Stimulated activated CD8-positive, alpha-beta memory T cell treated with anti-CD3 and anti-CD28 coated beads, Interleukin-12 subunit alpha, Interleukin-12 subunit beta, amount 100 ng/mL, for 1 hour (primary cell): ENCODE measurements around the gene SERTAD1.
"Not testable (repeated sequence)": the region's sequence is repeated elsewhere in the genome, so short reads cannot be mapped to it uniquely, and the experiment has no call there.

Experiments
- DNase-seq: peaks from one replicate; pipeline ENCODE4 v3.0.0-alpha.2; 2020; ENCODE audit warnings: low read depth

Gene SERTAD1

GRCh38 chr19:40452016-40452415, 26.2 kb upstream of the SERTAD1 start:
- DNase-seq = no peak

DNA sequence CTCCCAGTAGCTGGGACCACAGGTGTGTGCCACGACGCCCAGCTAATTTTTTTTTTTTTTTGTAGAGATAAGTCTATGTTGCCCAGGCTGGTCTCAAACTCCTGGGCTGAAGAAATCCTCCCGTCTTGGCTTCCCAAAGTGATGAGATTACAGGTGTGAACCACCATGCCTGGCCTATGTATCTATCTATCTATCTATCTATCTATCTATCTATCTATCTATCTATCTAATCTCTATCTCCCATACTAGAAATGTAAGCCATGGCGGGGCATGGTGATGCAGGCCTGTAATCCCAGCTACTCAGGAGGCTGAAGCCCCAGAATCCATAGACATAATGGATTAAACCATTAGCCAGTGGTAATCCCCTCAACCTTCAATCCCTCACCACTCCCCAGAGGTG, 24.9 kb upstream of the SERTAD1 start:
- no peak for DNase-seq

GRCh38 chr19:40449506-40449905, 23.7 kb upstream of the SERTAD1 start:
- no peak for DNase-seq

GRCh38 chr19:40446263-40446784, 20.5 kb upstream of the SERTAD1 start:
- no peak for DNase-seq

- no peak for DNase-seq
Measured at GRCh38 chr19:40445780-40446262, 20.0 kb upstream of the SERTAD1 start.

- DNase-seq = no peak
Measured at GRCh38 chr19:40444825-40445312, 19.1 kb upstream of the SERTAD1 start.

GRCh38 chr19:40444000-40444824, 18.4 kb upstream of the SERTAD1 start, which contains the start of gene SERTAD3:
Gene SERTAD3, minus strand, starts transcription at chr19:40444335. Its CDS starts 2,255 bp downstream, at chr19:40442080.
- DNase-seq = peak; percentile 93

DNA sequence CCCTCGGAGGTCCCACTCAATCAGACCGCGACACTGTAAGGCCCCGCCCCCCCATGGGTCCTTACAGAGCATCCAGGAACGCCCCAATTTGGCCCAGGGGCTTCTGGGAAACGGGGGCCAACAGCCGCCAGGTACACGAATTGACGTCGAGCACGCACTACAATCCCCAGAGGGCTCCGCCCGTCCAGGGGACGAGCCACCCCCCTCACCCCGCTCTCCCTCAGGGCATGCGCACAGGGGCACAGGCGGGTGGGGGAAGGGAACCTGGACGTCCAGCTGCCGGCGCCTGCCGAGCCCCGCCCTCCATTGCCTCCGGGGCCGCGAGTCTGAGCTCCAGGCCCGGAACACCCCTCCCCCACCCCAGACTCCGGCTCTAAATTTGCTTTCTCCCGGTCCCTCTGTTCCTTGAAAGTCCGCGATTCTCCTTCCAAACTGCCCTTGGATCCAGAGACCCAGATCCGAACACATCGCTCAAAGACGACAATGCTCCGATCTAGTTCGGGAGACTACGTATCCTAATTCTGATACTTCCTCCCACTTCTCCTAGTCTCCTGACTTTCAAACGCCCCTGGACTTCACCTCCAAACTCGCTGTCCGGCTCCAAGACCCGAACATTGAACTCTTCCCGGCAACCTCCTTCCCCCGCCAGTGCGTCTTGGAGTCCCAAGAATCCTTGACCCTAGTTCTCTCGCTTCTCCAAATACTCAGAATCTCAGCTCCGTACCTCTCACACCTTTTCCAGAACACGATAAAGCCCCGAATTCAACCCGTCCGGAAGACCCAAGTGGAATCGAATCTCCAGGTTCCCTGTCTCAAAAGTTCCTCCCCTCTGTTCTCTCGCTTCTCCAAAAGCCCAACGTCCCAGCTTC, 17.6 kb upstream of the SERTAD1 start:
- DNase-seq = peak; percentile 98

DNA sequence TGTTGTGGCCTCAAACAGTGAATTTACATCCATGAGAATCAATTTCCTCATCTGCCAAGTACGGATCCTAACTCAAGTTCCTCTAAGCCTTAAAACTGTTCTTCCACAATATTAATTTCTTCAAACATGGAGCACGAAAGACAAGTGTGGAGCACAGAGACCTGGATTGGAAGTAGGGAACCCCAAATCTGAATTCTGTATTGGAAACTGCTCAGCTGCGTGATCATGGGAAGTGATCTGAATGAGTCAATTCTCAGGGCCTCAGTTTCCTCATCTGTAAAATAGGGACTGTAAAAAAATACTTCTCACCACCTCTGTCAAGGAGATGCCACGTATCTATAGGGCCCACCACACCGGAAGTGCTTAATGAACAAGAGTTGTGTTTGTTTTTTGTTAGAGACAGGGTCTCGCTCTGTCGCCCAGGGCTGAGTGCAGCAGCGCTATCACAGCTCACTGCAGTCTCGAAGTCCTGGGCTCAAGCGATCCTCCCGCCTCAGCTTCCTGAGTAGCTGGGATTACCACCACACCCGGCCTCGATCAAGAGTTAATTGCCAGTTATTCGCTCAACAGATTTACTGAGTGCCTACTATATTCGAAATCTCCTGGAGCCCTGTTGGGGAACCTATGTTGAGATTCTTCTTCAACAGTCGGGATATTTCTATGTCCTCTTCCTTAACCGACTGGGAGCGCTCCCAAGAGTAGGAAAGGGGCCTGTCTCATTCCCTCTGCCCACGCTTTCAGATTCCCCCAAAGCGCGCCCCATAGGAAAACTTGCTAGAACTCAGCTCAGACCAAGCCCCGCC, 16.7 kb upstream of the SERTAD1 start:
- no peak for DNase-seq

- DNase-seq = no peak
Measured at GRCh38 chr19:40441719-40442253, 16.0 kb upstream of the SERTAD1 start.

GRCh38 chr19:40438284-40438683, 12.5 kb upstream of the SERTAD1 start:
- DNase-seq = no peak

DNA sequence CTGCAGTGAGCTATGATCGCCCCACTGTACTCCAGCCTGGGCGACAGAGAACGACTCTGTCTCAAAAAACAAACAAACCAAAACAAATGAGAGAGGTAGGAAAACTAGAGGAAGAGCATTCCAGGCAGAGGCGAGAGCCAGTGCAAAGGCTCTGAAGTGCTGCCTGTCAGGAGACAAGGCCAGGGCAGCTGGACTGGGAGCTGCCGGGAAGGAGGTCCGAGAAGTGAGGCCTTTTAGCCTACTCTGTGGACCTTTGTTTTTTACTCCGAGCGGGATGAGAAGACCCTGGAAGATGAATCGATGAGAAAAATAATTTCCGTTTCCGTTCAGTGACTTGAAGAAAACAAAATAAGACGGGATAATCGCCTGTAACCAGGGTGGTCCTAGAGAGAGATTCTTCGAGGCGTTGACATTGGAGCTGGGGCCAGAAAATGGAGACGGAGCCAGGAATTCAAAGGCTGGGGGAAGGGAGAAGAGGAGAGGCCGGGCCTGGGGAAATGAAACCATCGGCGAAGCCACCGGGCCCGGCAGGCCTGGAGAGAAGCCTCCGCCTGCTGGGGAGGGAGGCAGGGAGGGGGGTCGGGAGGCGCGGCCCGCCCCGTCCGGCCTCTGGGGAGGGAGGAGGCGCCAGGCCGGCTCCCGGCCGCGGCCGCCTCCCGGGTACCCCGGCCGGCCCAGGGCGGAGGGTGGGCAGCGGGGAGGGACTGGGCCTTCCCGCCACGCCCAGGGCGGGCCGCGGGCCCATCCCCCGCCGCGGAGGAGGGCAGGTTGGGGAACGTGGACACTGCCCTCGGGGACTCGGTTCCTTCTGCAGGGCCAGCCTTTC, 7.8 kb upstream of the SERTAD1 start:
- peak; percentile 27 for DNase-seq

DNA sequence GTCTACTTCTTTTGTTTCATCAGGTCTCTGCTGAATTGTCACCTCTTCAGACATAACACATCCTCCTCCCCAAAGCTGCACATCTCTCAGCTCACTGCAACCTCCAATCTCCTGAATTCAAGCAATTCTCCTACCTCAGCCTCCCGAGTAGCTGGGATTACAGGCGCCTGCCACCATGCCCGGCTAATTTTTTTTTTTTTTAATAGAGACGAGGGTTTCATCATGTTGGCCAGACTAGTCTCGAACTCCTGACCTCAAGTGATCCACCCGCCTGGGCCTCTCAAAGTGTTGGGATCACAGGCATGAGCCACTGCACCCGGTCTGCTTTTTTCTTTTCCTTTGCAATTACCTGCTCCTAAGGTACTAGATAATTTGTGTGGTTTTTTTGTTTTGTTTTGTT, 7.0 kb upstream of the SERTAD1 start:
- DNase-seq = not testable (repeated sequence)

DNA sequence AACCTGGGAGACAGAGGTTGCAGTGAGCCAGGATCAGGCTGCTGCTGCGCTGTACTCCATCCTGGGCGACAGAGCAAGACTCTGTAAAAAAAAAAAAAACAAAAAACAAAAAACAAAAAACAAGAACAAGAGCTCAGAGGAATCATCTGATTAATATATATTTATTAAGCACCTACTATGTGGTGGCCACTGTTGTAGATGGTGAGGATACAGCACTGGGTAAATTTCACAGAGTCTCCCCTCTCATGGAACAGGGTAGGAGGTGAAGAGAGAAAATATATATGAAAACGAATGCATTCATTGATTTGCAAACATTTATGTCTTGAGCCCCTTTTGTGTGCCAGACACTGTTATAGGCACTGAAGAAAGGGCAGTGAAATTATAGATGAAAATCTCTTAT, 5.9 kb upstream of the SERTAD1 start:
- DNase-seq = no peak

DNA sequence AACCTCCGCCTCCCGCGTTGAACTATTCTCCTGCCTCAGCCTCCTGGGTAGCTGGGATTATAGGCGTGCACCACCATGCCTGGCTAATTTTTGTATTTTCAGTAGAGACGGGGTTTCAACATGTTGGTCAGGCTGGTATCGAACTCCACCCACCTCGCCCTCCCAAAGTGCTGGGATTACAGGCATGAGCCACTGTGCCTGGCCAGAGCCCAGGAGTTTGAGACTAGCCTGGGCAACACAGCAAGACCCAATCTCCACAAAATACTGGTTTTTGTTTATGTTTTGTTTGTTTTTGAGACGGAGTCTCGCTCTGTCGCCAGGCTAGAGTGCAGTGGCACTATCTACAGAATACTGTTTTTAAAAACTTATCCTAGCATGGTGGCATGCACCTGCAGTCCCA, 4.5 kb upstream of the SERTAD1 start:
- DNase-seq = not testable (repeated sequence)

GRCh38 chr19:40428197-40428596, 2.4 kb upstream of the SERTAD1 start:
- DNase-seq = not testable (repeated sequence)

GRCh38 chr19:40424637-40425449, 949 bp downstream of the SERTAD1 start:
- no peak for DNase-seq

- no peak for DNase-seq
Measured at GRCh38 chr19:40423938-40424337, 1.9 kb downstream of the SERTAD1 start.

- DNase-seq = no peak
Measured at GRCh38 chr19:40422748-40423566, 2.8 kb downstream of the SERTAD1 start.
